Keratinocyte (primary cell): ENCODE measurements around the gene APEH. TPM values are rescaled to one million over a fixed set of nuclear protein-coding genes. Genes with fewer than 3 reads are reported as not detected.

ENCODE experiments used
- DNase-seq: peaks from one replicate; pipeline ENCODE4 v3.0.0-alpha.2; 2011; ENCODE audit warnings: low read depth, missing footprints, low spot score
- FAIRE-seq: peaks from 2 replicates; lab custom pipeline; 2011; peaks lifted over from hg19 to GRCh38; lab: Jason Lieb, UNC
- H2AFZ ChIP-seq: 2 replicates; pipeline ENCODE4 v1.6.0; 2012; ENCODE audit warnings: low read length, control low read depth, inconsistent platforms; ENCODE audit not compliant: control insufficient read depth
- H3K27ac ChIP-seq: 2 replicates; pipeline ENCODE4 v1.5.1; 2011; ENCODE audit warnings: low read length; ENCODE audit not compliant: control insufficient read depth, insufficient read depth
- H3K27me3 ChIP-seq: 3 replicates; pipeline ENCODE4 v1.6.0; 2011; ENCODE audit warnings: low read length; ENCODE audit not compliant: control insufficient read depth, insufficient read depth; ENCODE audit errors: extremely low read depth
- H3K36me3 ChIP-seq, 2 experiments: 2 replicates in 1 of 2; 3 replicates in 1 of 2; pipeline ENCODE4 v1.5.1; 2011; ENCODE audit warnings: low read length in 2 of 2, mild to moderate bottlenecking in 1 of 2; ENCODE audit not compliant: control insufficient read depth in 2 of 2, insufficient read depth in 2 of 2; ENCODE audit errors: extremely low read depth in 1 of 2
- H3K4me1 ChIP-seq: 3 replicates; pipeline ENCODE4 v1.5.1; 2011; ENCODE audit warnings: low read length; ENCODE audit not compliant: control insufficient read depth, insufficient read depth; ENCODE audit errors: extremely low read depth
- H3K4me2 ChIP-seq: 3 replicates; pipeline ENCODE4 v1.6.0; 2011; ENCODE audit warnings: low read depth, low read length; ENCODE audit not compliant: control insufficient read depth, insufficient read depth; ENCODE audit errors: extremely low read depth
- H3K4me3 ChIP-seq, 3 experiments: fragments of 200-600 bp in 1 of 3; sonication (generic) in 1 of 3; 2 replicates in 2 of 3; 3 replicates in 1 of 3; pipeline ENCODE4 v1.5.1; 2011 to 2016; ENCODE audit warnings: low read length in 3 of 3, mild to moderate bottlenecking in 3 of 3, control low read depth in 2 of 3, inconsistent platforms in 1 of 3, low read depth in 1 of 3, mixed read lengths in 1 of 3, mixed run types in 1 of 3, moderate library complexity in 1 of 3; ENCODE audit not compliant: control insufficient read depth in 2 of 3, insufficient read depth in 2 of 3; ENCODE audit errors: extremely low read depth in 1 of 3
- H3K79me2 ChIP-seq: 2 replicates; pipeline ENCODE4 v1.6.0; 2012; ENCODE audit warnings: low read length; ENCODE audit not compliant: control insufficient read depth, insufficient read depth
- H3K9ac ChIP-seq: 3 replicates; pipeline ENCODE4 v1.6.0; 2011; ENCODE audit warnings: low read length; ENCODE audit not compliant: control insufficient read depth, insufficient read depth; ENCODE audit errors: extremely low read depth
- H3K9me1 ChIP-seq: 3 replicates; pipeline ENCODE4 v1.6.0; 2011; ENCODE audit warnings: low read length; ENCODE audit not compliant: control insufficient read depth, insufficient read depth; ENCODE audit errors: extremely low read depth
- H3K9me3 ChIP-seq: 2 replicates; pipeline ENCODE4 v1.5.1; 2012; ENCODE audit warnings: low read depth, low read length; ENCODE audit not compliant: control insufficient read depth
- H4K20me1 ChIP-seq: 3 replicates; pipeline ENCODE4 v1.6.0; 2011; ENCODE audit warnings: low read length; ENCODE audit not compliant: control insufficient read depth, insufficient read depth; ENCODE audit errors: extremely low read depth
- CTCF ChIP-seq, 3 experiments: IDR thresholded peaks in 1 of 3; conservative IDR thresholded peaks in 1 of 3; optimal IDR thresholded peaks in 1 of 3; 2 replicates in 2 of 3; 3 replicates in 1 of 3; pipeline versions ENCODE3 to v1.5.1; 2011; ENCODE audit warnings: low read length in 3 of 3, mild to moderate bottlenecking in 3 of 3, moderate library complexity in 2 of 3, control low read depth in 1 of 3, inconsistent platforms in 1 of 3; ENCODE audit not compliant: insufficient read depth in 2 of 3; ENCODE audit errors: extremely low read depth in 1 of 3
- EZH2 ChIP-seq: IDR thresholded peaks from one replicate; pipeline ENCODE4 v1.6.1; 2012; ENCODE audit warnings: inconsistent platforms, mild to moderate bottlenecking, low read length, moderate library complexity
- dilution Hi-C: fragments of 300-500 bp; cut with MboI; formaldehyde crosslinking; loops from one replicate; pipeline ENCODE4 v1.7.0; 2020; ENCODE audit warnings: low sequenced_read_pairs; ENCODE audit not compliant: extremely low pct_ligation_motif_present
- polyA plus RNA-seq, 5 experiments: library from polyadenylated mRNA; depleted of rRNA in 3 of 5; stranded (reverse) in 3 of 5; stranded (forward) in 1 of 5; unstranded in 1 of 5; fragments of >200 nt; gene quantifications; 1 replicate in 1 of 5; 2 replicates in 3 of 5; 3 replicates in 1 of 5; pipeline versions ENCODE4 v1.2.1 to v1.2.3, GENCODE V29; 2011 to 2012; ENCODE audit warnings: missing spikeins in 2 of 5, low read depth in 1 of 5, low replicate concordance in 1 of 5

The APEH gene
- polyA plus RNA-seq, 1 donor (not counting 4 experiments of a cell fraction or from before 2014, with no cell fraction given): 106 TPM

DNA sequence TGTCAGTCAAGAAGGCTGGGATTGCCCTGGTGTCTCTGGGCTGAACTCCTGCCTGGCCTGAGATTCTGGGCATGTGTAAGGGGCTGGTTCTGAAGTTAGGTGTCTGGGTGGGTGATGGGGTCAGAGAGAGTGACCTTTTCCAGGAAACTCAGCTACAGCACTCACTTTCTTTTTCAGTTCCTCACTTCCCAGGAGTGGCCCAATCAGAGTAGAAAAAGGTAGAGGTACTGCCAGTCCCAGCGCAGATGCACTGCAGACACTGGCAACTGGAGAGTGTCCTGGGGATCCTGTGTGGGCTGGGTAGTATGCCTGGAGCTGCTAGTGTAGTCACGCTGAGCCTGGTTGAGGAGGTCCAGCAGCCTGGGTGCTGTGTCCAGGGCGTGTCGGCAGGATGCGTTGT lies 46.5 kb upstream of the APEH start:
- no peaks in the 10 kb centered on the region for H3K9me1 ChIP-seq
- no peak overlapping the region for H3K4me2 ChIP-seq
- FAIRE-seq (no peak), DNase-seq (no peak)
- H4K20me1 ChIP-seq: no peaks in the 10 kb centered on the region
- TF ChIP-seq EZH2: no peak
- TF ChIP-seq CTCF (optimal IDR thresholded peaks at IDR 0.05 in 1 of 3, IDR thresholded peaks at IDR 0.05 in 1 of 3, conservative IDR thresholded peaks at IDR 0.05 in 1 of 3; ENCODE audit: extremely low read depth in 1 of 3, insufficient read depth in 2 of 3, low read length in 3 of 3): no peak
- H3K4me1 ChIP-seq: no peaks in the 10 kb centered on the region
- peaks cover 1% of the 10 kb centered on the region for H3K9me3 ChIP-seq
- H3K27ac ChIP-seq: no peak overlapping the region
- H3K9ac ChIP-seq: no peak overlapping the region
- no peaks in the 10 kb centered on the region for H3K36me3 ChIP-seq
- no peak overlapping the region for H3K4me3 ChIP-seq
- dilution Hi-C loops: no loop called here
- H3K79me2 ChIP-seq: no peaks in the 10 kb centered on the region
- H2AFZ ChIP-seq: no peak overlapping the region
- H3K27me3 ChIP-seq: peaks cover 9% of the 10 kb centered on the region

GRCh38 chr3:49628249-49628648 lies 45.9 kb upstream of the APEH start:
- no peak for DNase-seq
- Histone ChIP-seq H3K4me2 (no peak overlapping the region), H3K9me3 (peaks cover 1% of the 10 kb centered on the region), H3K9ac (no peak overlapping the region), H3K9me1 (no peaks in the 10 kb centered on the region), H3K27me3 (peaks cover 9% of the 10 kb centered on the region), H3K4me1 (no peaks in the 10 kb centered on the region), H2AFZ (no peak overlapping the region), H3K36me3 (no peaks in the 10 kb centered on the region), H4K20me1 (no peaks in the 10 kb centered on the region), H3K27ac (no peak overlapping the region), H3K4me3 (no peak overlapping the region), H3K79me2 (no peaks in the 10 kb centered on the region)
- no peak for FAIRE-seq
- dilution Hi-C loops: no loop called here
- no peak for TF ChIP-seq EZH2
- TF ChIP-seq CTCF (optimal IDR thresholded peaks at IDR 0.05 in 1 of 3, IDR thresholded peaks at IDR 0.05 in 1 of 3, conservative IDR thresholded peaks at IDR 0.05 in 1 of 3; ENCODE audit: extremely low read depth in 1 of 3, insufficient read depth in 2 of 3, low read length in 3 of 3): no peak
